Measurements from ENCODE around the gene DDAH1. TPM values are rescaled to one million over a fixed set of nuclear protein-coding genes. Genes with fewer than 3 reads are reported as not detected.

DDAH1 gene
- total RNA-seq, 1 experiment from 2014 or later = 0.15 TPM

- no peak overlapping the region for H2AFZ ChIP-seq (ENCODE audit: low read length)
- no peak overlapping the region for H3K27ac ChIP-seq (ENCODE audit: low read length)
- H3K27me3 ChIP-seq (ENCODE audit: low read length) = no peaks in the 10 kb centered on the region
- no peaks in the 10 kb centered on the region for H3K9me3 ChIP-seq (ENCODE audit: low read length)
- no peaks in the 10 kb centered on the region for H4K20me1 ChIP-seq (ENCODE audit: insufficient read depth, low read depth, low read length)
- no peak for DNase-seq
- no peak overlapping the region for H3K4me3 ChIP-seq (ENCODE audit: low read length)
- no peaks in the 10 kb centered on the region for H3K36me3 ChIP-seq (ENCODE audit: insufficient read depth, low read length)
- no peaks in the 10 kb centered on the region for H3K9me2 ChIP-seq (replicated peaks; ENCODE audit: insufficient read depth, low read length)
- peak overlapping the region; percentile 18 for H3K4me2 ChIP-seq (ENCODE audit: low read depth, low read length, poor library complexity, severe bottlenecking)
- no peak overlapping the region for H3K9ac ChIP-seq (ENCODE audit: low read length)
- peaks cover 28% of the 10 kb centered on the region for H3K4me1 ChIP-seq (ENCODE audit: low read length)
- H3K79me2 ChIP-seq (ENCODE audit: low read length) = no peaks in the 10 kb centered on the region
Observed at GRCh38 chr1:85494904-85495266, 29.9 kb upstream of the DDAH1 start.

GRCh38 chr1:85494074-85494903 lies 29.3 kb upstream of the DDAH1 start:
- Histone ChIP-seq H3K9me2 (replicated peaks; ENCODE audit: insufficient read depth, low read length) (no peaks in the 10 kb centered on the region), H2AFZ (ENCODE audit: low read length) (no peak overlapping the region), H3K4me3 (ENCODE audit: low read length) (no peak overlapping the region), H3K36me3 (ENCODE audit: insufficient read depth, low read length) (no peaks in the 10 kb centered on the region), H3K27me3 (ENCODE audit: low read length) (no peaks in the 10 kb centered on the region), H4K20me1 (ENCODE audit: insufficient read depth, low read depth, low read length) (no peaks in the 10 kb centered on the region), H3K27ac (ENCODE audit: low read length) (no peak overlapping the region), H3K9ac (ENCODE audit: low read length) (no peak overlapping the region), H3K9me3 (ENCODE audit: low read length) (no peaks in the 10 kb centered on the region), H3K4me2 (ENCODE audit: low read depth, low read length, poor library complexity, severe bottlenecking) (peak overlapping the region; percentile 18), H3K4me1 (ENCODE audit: low read length) (peaks cover 28% of the 10 kb centered on the region), H3K79me2 (ENCODE audit: low read length) (no peaks in the 10 kb centered on the region)
- peak; percentile 69 for DNase-seq

- H3K36me3 ChIP-seq (ENCODE audit: insufficient read depth, low read length) = no peaks in the 10 kb centered on the region
- no peak overlapping the region for H2AFZ ChIP-seq (ENCODE audit: low read length)
- H3K27me3 ChIP-seq (ENCODE audit: low read length) = no peaks in the 10 kb centered on the region
- no peak overlapping the region for H3K4me3 ChIP-seq (ENCODE audit: low read length)
- H3K4me1 ChIP-seq (ENCODE audit: low read length) = peaks cover 28% of the 10 kb centered on the region
- H4K20me1 ChIP-seq (ENCODE audit: insufficient read depth, low read depth, low read length) = no peaks in the 10 kb centered on the region
- no peak overlapping the region for H3K9ac ChIP-seq (ENCODE audit: low read length)
- no peak overlapping the region for H3K4me2 ChIP-seq (ENCODE audit: low read depth, low read length, poor library complexity, severe bottlenecking)
- H3K27ac ChIP-seq (ENCODE audit: low read length) = no peak overlapping the region
- no peaks in the 10 kb centered on the region for H3K9me2 ChIP-seq (replicated peaks; ENCODE audit: insufficient read depth, low read length)
- DNase-seq = no peak
- H3K9me3 ChIP-seq (ENCODE audit: low read length) = no peaks in the 10 kb centered on the region
- no peaks in the 10 kb centered on the region for H3K79me2 ChIP-seq (ENCODE audit: low read length)
Observed at GRCh38 chr1:85490270-85490985, 25.5 kb upstream of the DDAH1 start.

- Histone ChIP-seq H3K4me2 (ENCODE audit: low read depth, low read length, poor library complexity, severe bottlenecking) (no peak overlapping the region), H3K9me2 (replicated peaks; ENCODE audit: insufficient read depth, low read length) (no peaks in the 10 kb centered on the region), H4K20me1 (ENCODE audit: insufficient read depth, low read depth, low read length) (no peaks in the 10 kb centered on the region), H3K79me2 (ENCODE audit: low read length) (no peaks in the 10 kb centered on the region), H3K4me1 (ENCODE audit: low read length) (peaks cover 11% of the 10 kb centered on the region), H3K9me3 (ENCODE audit: low read length) (no peaks in the 10 kb centered on the region), H3K27ac (ENCODE audit: low read length) (no peak overlapping the region), H3K27me3 (ENCODE audit: low read length) (no peaks in the 10 kb centered on the region), H2AFZ (ENCODE audit: low read length) (no peak overlapping the region), H3K9ac (ENCODE audit: low read length) (no peak overlapping the region), H3K4me3 (ENCODE audit: low read length) (no peak overlapping the region), H3K36me3 (ENCODE audit: insufficient read depth, low read length) (no peaks in the 10 kb centered on the region)
- no peak for DNase-seq
Observed at GRCh38 chr1:85488126-85488525, 23.2 kb upstream of the DDAH1 start.

GRCh38 chr1:85485516-85485915 lies 20.6 kb upstream of the DDAH1 start:
- Histone ChIP-seq H3K4me1 (ENCODE audit: low read length) (no peaks in the 10 kb centered on the region), H3K4me3 (ENCODE audit: low read length) (no peak overlapping the region), H3K9ac (ENCODE audit: low read length) (no peak overlapping the region), H3K27ac (ENCODE audit: low read length) (no peak overlapping the region), H3K4me2 (ENCODE audit: low read depth, low read length, poor library complexity, severe bottlenecking) (no peak overlapping the region), H3K27me3 (ENCODE audit: low read length) (no peaks in the 10 kb centered on the region), H2AFZ (ENCODE audit: low read length) (no peak overlapping the region), H3K9me2 (replicated peaks; ENCODE audit: insufficient read depth, low read length) (no peaks in the 10 kb centered on the region), H4K20me1 (ENCODE audit: insufficient read depth, low read depth, low read length) (no peaks in the 10 kb centered on the region), H3K79me2 (ENCODE audit: low read length) (no peaks in the 10 kb centered on the region), H3K9me3 (ENCODE audit: low read length) (no peaks in the 10 kb centered on the region), H3K36me3 (ENCODE audit: insufficient read depth, low read length) (no peaks in the 10 kb centered on the region)
- DNase-seq = no peak

GRCh38 chr1:85484716-85485115 lies 19.8 kb upstream of the DDAH1 start:
- H3K9me2 ChIP-seq (replicated peaks; ENCODE audit: insufficient read depth, low read length) = no peaks in the 10 kb centered on the region
- no peak for DNase-seq
- no peaks in the 10 kb centered on the region for H3K4me1 ChIP-seq (ENCODE audit: low read length)
- H3K4me2 ChIP-seq (ENCODE audit: low read depth, low read length, poor library complexity, severe bottlenecking) = no peak overlapping the region
- no peaks in the 10 kb centered on the region for H4K20me1 ChIP-seq (ENCODE audit: insufficient read depth, low read depth, low read length)
- no peaks in the 10 kb centered on the region for H3K79me2 ChIP-seq (ENCODE audit: low read length)
- no peaks in the 10 kb centered on the region for H3K36me3 ChIP-seq (ENCODE audit: insufficient read depth, low read length)
- no peak overlapping the region for H2AFZ ChIP-seq (ENCODE audit: low read length)
- no peak overlapping the region for H3K4me3 ChIP-seq (ENCODE audit: low read length)
- H3K27ac ChIP-seq (ENCODE audit: low read length) = no peak overlapping the region
- H3K27me3 ChIP-seq (ENCODE audit: low read length) = no peaks in the 10 kb centered on the region
- no peaks in the 10 kb centered on the region for H3K9me3 ChIP-seq (ENCODE audit: low read length)
- no peak overlapping the region for H3K9ac ChIP-seq (ENCODE audit: low read length)

- Histone ChIP-seq H3K27ac (ENCODE audit: low read length) (no peak overlapping the region), H3K79me2 (ENCODE audit: low read length) (no peaks in the 10 kb centered on the region), H3K4me2 (ENCODE audit: low read depth, low read length, poor library complexity, severe bottlenecking) (no peak overlapping the region), H3K27me3 (ENCODE audit: low read length) (no peaks in the 10 kb centered on the region), H4K20me1 (ENCODE audit: insufficient read depth, low read depth, low read length) (no peaks in the 10 kb centered on the region), H3K9me3 (ENCODE audit: low read length) (no peaks in the 10 kb centered on the region), H3K4me1 (ENCODE audit: low read length) (no peaks in the 10 kb centered on the region), H3K36me3 (ENCODE audit: insufficient read depth, low read length) (no peaks in the 10 kb centered on the region), H3K9me2 (replicated peaks; ENCODE audit: insufficient read depth, low read length) (no peaks in the 10 kb centered on the region), H3K4me3 (ENCODE audit: low read length) (no peak overlapping the region), H3K9ac (ENCODE audit: low read length) (no peak overlapping the region), H2AFZ (ENCODE audit: low read length) (no peak overlapping the region)
- no peak for DNase-seq
Observed at GRCh38 chr1:85484264-85484663, 19.3 kb upstream of the DDAH1 start.

- Histone ChIP-seq H3K9me3 (ENCODE audit: low read length) (no peaks in the 10 kb centered on the region), H3K36me3 (ENCODE audit: insufficient read depth, low read length) (no peaks in the 10 kb centered on the region), H3K27me3 (ENCODE audit: low read length) (no peaks in the 10 kb centered on the region), H3K79me2 (ENCODE audit: low read length) (no peaks in the 10 kb centered on the region), H3K9ac (ENCODE audit: low read length) (no peak overlapping the region), H3K4me1 (ENCODE audit: low read length) (no peaks in the 10 kb centered on the region), H3K27ac (ENCODE audit: low read length) (no peak overlapping the region), H3K9me2 (replicated peaks; ENCODE audit: insufficient read depth, low read length) (no peaks in the 10 kb centered on the region), H2AFZ (ENCODE audit: low read length) (no peak overlapping the region), H4K20me1 (ENCODE audit: insufficient read depth, low read depth, low read length) (no peaks in the 10 kb centered on the region), H3K4me2 (ENCODE audit: low read depth, low read length, poor library complexity, severe bottlenecking) (no peak overlapping the region), H3K4me3 (ENCODE audit: low read length) (no peak overlapping the region)
- DNase-seq = no peak
Observed at GRCh38 chr1:85481688-85482087, 16.7 kb upstream of the DDAH1 start.

Measured in Karpas-422 (cell line).